IPS DF 4.7 (cell line): Measurements from ENCODE around the gene SIX1.

Experiments
- DNase-seq: peaks from one replicate; pipeline ENCODE4 v3.0.0-alpha.2; 2013; ENCODE audit warnings: low spot score; ENCODE audit errors: extremely low read depth

The SIX1 gene

GRCh38 chr14:60655119-60655897, 6.0 kb upstream of the SIX1 start:
- no peak for DNase-seq

GRCh38 chr14:60654334-60654821, 5.1 kb upstream of the SIX1 start:
- DNase-seq, result no peak

- DNase-seq, result no peak
Observed at GRCh38 chr14:60653701-60654161, 4.5 kb upstream of the SIX1 start.

GRCh38 chr14:60652674-60653651, 3.7 kb upstream of the SIX1 start:
- DNase-seq, result no peak

- DNase-seq, result no peak
Observed at GRCh38 chr14:60651796-60652673, 2.8 kb upstream of the SIX1 start.

GRCh38 chr14:60651086-60651795, 2.0 kb upstream of the SIX1 start:
- DNase-seq, result no peak

GRCh38 chr14:60650373-60650961, 1.2 kb upstream of the SIX1 start:
- no peak for DNase-seq

GRCh38 chr14:60649875-60650372, 647 bp upstream of the SIX1 start:
- DNase-seq, result no peak

- no peak for DNase-seq
Observed at GRCh38 chr14:60648249-60648933, 886 bp downstream of the SIX1 start.

- DNase-seq, result no peak
Observed at GRCh38 chr14:60647837-60648248, 1.4 kb downstream of the SIX1 start.

GRCh38 chr14:60647081-60647836, 2.0 kb downstream of the SIX1 start:
- no peak for DNase-seq

- DNase-seq, result no peak
Observed at GRCh38 chr14:60646226-60646818, 3.0 kb downstream of the SIX1 start.

GRCh38 chr14:60645126-60645741, 4.0 kb downstream of the SIX1 start:
- DNase-seq, result no peak

GRCh38 chr14:60644666-60645065, 4.6 kb downstream of the SIX1 start:
- no peak for DNase-seq

GRCh38 chr14:60643463-60644314, 5.6 kb downstream of the SIX1 start:
- no peak for DNase-seq

GRCh38 chr14:60643141-60643462, 6.2 kb downstream of the SIX1 start:
- no peak for DNase-seq
